ENCODE data around the gene MMP12.

GRCh38 chr11:102891736-102892135, 17.0 kb upstream of the MMP12 start:
- TF ChIP-seq CTCF (conservative IDR thresholded peaks at IDR 0.05) (no peak), ZFX (IDR thresholded peaks at IDR 0.05) (no peak)
